Stimulated activated CD4-positive, alpha-beta T cell treated with anti-CD3 and anti-CD28 coated beads, Interleukin-15, amount 100 ng/mL, for 48 hours (primary cell): ENCODE results near the gene ATP6V1G2.
"Not testable (repeated sequence)": the region's sequence is repeated elsewhere in the genome, so short reads cannot be mapped to it uniquely, and the experiment has no call there.

Experiments used
- DNase-seq, 2 donors: peaks; one replicate each; pipeline ENCODE4 v3.0.0-alpha.2; 2020; ENCODE audit warnings: low read depth in 2 of 2

The ATP6V1G2 gene

GRCh38 chr6:31529329-31530150 is 16.9 kb downstream of the ATP6V1G2 start:
- no peak for DNase-seq

GRCh38 chr6:31528821-31529328 is 17.5 kb downstream of the ATP6V1G2 start, which contains the start of gene MCCD1:
Gene MCCD1 (plus strand): TSS chr6:31528962. CDS start chr6:31529015, 53 bp downstream.
- no peak for DNase-seq

- no peak for DNase-seq
These were observed 18.1 kb downstream of the ATP6V1G2 start for GRCh38 chr6:31528307-31528777.

GRCh38 chr6:31525932-31526591 is 20.3 kb downstream of the ATP6V1G2 start:
- DNase-seq, result no peak

- no peak for DNase-seq
These were observed 20.9 kb downstream of the ATP6V1G2 start for GRCh38 chr6:31525553-31525931.

- no peak for DNase-seq
These were observed 24.6 kb downstream of the ATP6V1G2 start for GRCh38 chr6:31521835-31522234.

GRCh38 chr6:31513456-31514165 is 32.8 kb downstream of the ATP6V1G2 start:
- DNase-seq, result no peak

- no peak for DNase-seq
These were observed 36.4 kb downstream of the ATP6V1G2 start for GRCh38 chr6:31510007-31510406.

GRCh38 chr6:31509036-31509435 is 37.4 kb downstream of the ATP6V1G2 start:
- DNase-seq, result not testable (repeated sequence)

- no peak for DNase-seq
These were observed 43.8 kb downstream of the ATP6V1G2 start for GRCh38 chr6:31502586-31502985.

- DNase-seq, result not testable (repeated sequence)
These were observed 46.8 kb downstream of the ATP6V1G2 start for GRCh38 chr6:31499648-31500047.

GRCh38 chr6:31498748-31499147 is 47.7 kb downstream of the ATP6V1G2 start:
- no peak for DNase-seq

GRCh38 chr6:31497531-31498476 is 48.6 kb downstream of the ATP6V1G2 start, which contains the start of gene MICB:
Gene MICB (plus strand): TSS chr6:31498145. CDS start chr6:31498194, 49 bp downstream.
- DNase-seq, result peak; percentile 69 to 82

- DNase-seq, result not testable (repeated sequence)
These were observed 49.6 kb downstream of the ATP6V1G2 start for GRCh38 chr6:31496826-31497225.

GRCh38 chr6:31495580-31495979 is 50.8 kb downstream of the ATP6V1G2 start:
- no peak for DNase-seq
